HG03103 (cell line): ENCODE measurements around the gene CLEC7A.

ENCODE experiments used
- ATAC-seq: cut with Tn5 transposase; IDR thresholded peaks from one replicate; pipeline ENCODE4 v1.9.1; 2021; ENCODE audit warnings: low read depth; ENCODE audit not compliant: unreplicated experiment

Gene CLEC7A

DNA sequence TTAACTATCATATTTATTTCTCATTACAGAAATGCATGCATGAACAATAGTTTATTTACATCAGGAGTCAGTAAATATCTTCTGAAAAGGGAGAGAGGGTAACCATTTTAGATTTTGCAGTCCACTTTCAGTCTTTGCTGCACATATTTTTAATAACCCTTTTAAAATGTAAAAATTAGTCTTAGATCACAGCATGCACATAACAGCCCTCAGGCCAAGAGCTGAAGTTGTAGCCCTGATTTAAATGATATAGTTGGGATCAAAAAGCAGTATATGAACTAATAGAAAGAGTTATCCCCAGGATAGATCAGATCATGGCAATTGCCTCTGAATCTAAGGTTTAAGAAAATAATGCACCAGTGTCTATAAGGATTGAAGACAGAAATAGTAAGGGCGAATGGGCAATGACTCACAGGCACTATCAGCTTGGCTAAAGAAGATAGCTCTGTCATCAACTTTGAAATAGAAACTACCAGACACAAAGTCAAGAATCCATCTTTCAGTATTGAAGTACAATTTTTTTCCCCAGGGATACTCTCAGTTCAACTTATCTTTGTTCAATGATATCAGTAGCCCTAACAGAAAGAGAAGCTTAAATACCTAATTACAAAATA is 13.1 kb upstream of the CLEC7A start:
- no peak for ATAC-seq

- ATAC-seq = no peak
Observed at GRCh38 chr12:10140001-10140400, 10.0 kb upstream of the CLEC7A start.

DNA sequence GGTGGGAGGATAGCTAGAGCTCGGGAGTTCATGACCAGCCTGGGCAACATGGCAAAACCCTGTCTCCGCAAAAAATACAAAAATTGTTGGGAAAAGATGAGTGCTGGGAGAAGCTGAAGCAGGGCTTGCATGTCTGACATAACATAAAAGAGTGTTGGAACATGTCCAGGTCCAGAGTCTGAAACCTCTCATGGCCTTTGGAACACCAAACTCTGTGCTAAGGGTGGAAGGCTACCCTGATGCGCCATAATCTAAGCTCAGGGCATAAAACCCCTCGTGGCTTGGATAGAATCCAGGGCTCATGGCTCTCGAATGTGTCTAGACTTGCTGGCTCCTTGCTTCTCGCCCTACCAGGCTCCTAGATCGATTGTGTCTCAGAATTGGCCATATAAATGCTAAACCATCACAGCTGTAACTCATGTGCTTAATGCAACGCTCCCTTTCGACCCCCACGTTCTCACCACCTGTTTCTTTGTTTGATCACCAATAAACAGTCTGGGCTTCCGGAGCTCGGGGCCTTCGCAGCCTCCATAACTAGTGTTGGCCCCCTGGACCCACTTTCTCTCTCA is 6.7 kb upstream of the CLEC7A start:
- ATAC-seq = no peak

DNA sequence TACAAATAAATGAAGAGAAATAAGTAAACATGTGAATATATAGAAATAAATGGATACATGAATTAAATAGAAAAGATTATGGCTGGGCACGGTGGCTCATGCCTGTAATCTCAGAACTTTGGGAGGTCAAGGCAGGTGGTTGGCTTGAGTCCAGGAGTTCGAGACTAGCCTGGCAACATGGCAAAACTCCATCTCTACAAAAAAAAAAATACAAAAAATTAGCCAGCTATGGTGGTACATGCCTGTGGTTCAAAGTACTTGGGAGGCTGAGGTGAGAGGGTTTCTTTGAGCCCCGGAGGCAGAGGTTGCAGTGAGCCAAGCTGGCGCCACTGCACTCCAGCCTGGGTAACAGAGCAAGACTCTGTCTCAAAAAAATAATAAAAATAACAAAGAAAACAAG is 5.1 kb upstream of the CLEC7A start:
- no peak for ATAC-seq

- ATAC-seq = no peak
Observed at GRCh38 chr12:10132850-10133370, 2.9 kb upstream of the CLEC7A start.

- ATAC-seq = no peak
Observed at GRCh38 chr12:10131111-10131690, 1.2 kb upstream of the CLEC7A start.

DNA sequence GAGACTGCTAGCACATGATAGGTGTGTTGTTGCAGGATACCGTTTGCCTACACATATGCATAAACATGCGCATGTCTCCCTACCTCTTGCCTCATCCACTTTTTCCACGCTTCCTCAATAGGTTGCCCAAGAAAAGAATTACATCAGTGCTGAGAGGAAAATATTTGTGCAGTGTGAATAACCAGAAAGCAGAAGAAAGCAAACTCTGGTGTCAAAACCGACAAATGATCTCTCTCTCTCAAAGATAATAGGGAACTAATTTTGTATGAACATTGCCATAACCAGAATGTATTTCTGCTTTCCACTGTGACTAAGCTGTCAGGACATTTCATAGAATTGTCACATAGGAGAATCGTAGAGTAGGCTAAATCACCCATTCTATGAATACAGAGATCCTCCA is 1.3 kb downstream of the CLEC7A start:
- no peak for ATAC-seq

- ATAC-seq = no peak
Observed at GRCh38 chr12:10126413-10126812, 3.6 kb downstream of the CLEC7A start.

DNA sequence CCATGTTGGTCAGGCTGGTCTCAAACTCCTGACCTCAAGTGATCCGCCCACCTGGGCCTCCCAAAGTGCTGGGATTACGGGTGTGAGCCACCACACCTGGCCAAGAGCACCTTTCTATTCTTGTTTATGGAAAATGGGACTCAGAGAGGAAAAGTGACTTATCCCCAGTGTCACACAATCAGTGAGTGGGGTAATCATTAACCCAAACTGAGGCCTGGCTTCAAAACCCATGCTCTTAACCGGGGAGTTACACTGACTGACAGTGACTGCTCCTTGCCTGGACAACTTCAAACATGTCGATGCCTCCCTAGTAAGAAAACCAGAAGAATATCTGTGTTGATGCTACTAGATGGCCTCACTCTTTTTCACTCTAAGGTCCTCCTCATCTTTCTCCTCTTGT is 7.3 kb downstream of the CLEC7A start:
- ATAC-seq = no peak

GRCh38 chr12:10121278-10121677 is 8.7 kb downstream of the CLEC7A start:
- no peak for ATAC-seq

DNA sequence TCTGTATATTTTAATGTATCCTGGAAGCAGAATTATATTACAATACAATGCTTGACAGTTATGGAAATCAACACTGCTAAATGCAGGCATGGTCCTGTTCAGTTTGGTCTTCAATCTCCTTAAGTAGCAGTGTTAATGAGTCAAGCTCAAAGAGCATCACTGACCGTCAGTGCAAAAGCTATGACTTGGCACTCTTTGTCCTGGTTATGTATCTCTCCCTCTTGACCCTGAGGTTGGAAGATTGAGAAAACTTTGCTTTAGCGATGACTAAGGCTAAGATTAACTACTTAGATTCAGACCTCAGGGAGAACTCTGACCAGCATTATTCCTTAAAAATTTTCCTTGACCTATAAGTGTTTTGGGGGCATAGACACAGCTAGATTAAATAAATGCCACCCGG is 10.9 kb downstream of the CLEC7A start:
- ATAC-seq = no peak

- no peak for ATAC-seq
Observed at GRCh38 chr12:10115890-10116289, 14.1 kb downstream of the CLEC7A start.

GRCh38 chr12:10115311-10115710 is 14.7 kb downstream of the CLEC7A start:
- ATAC-seq = no peak

- ATAC-seq = no peak
Observed at GRCh38 chr12:10113920-10114319, 16.1 kb downstream of the CLEC7A start.

- ATAC-seq = no peak
Observed at GRCh38 chr12:10113075-10113474, 16.9 kb downstream of the CLEC7A start.

GRCh38 chr12:10111451-10111850 is 18.5 kb downstream of the CLEC7A start:
- no peak for ATAC-seq

- ATAC-seq = no peak
Observed at GRCh38 chr12:10110256-10110844, 19.6 kb downstream of the CLEC7A start.

DNA sequence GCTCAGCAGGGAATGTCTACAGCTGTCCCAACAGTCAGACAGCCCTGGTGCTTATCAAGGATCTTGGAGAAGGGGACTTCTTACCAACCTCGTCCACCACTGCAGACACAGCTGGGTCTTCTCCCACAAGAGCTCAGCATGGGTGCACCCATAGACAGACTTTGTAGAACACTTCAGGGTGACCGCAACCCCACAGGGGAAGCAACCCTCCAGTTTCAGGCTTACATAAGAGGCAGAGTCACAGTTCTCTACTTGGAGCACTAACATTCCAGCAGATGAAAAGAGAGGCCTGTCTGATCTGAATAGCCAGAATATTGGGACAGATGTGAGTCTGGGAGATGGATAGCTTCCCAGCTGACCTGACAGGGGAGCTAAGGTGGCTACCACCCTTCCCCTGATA is 27.7 kb downstream of the CLEC7A start:
- no peak for ATAC-seq

DNA sequence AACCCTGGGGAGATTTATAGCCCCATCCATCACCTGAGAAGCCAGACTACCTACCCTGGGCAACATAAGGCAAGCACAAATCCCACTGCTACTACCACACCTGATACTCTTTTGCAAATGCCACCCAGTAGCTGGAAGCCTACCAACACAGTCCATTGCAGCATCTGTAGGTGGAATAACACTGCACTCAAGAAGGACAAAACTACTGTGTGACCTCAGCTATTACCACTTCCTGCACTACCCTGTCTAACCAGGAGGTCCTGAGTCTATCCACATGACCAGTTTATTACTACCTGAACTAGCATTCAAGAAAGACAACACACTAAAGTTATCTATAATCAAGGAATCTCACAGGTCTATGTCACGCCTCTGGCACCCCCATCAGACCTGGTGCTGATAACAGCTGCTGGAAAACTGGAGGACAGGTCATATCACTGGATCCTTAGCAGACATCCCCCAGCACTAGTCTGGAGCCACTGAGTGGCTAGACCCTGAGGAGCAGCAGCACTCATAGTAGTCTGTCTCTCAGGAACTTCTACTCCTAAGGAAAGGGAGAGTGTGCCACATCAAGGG is 28.3 kb downstream of the CLEC7A start:
- ATAC-seq = no peak

- ATAC-seq = no peak
Observed at GRCh38 chr12:10101042-10101579, 28.9 kb downstream of the CLEC7A start.

DNA sequence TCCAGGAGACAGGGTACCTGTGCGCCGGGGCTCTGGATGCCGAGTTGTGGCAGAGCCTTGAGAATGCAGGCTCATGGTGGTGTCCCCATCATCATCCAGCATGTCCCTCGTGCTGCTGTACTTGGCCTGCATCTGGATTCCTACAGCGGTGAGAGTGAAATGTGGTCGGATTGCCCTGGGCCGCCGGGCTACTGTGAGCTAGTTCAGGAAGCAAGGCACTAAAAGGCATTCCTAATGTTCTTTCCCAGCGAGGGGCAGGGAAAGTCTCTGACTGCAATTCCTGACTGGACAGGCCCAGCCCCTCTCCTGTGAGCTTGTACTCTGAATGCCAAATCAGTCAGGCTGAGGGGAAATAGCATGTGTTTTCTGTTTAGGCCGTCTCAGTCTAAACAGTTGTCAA is 31.2 kb downstream of the CLEC7A start, which contains the start of gene CLEC1A:
CLEC1A (minus strand) TSS at position 195 of the 400 bp plus-strand sequence; CDS start at position 132, 63 bp downstream.
- no peak for ATAC-seq
